ENCODE measurements around the gene ZNF512B.
A peak's percentile ranks its signal among the peaks of the same experiment; 100 is the strongest.
"Not testable (repeated sequence)": the region's sequence is repeated elsewhere in the genome, so short reads cannot be mapped to it uniquely, and the experiment has no call there.

Gene ZNF512B

GRCh38 chr20:63969838-63970713 is at the start of gene ZNF512B:
ZNF512B (minus strand) TSS chr20:63969930; CDS start chr20:63967950, 1,980 bp downstream.
- peak in 1 of 2 donors; percentile 34 for DNase-seq (ENCODE audit: low read depth in 2 of 2)

- DNase-seq (ENCODE audit: low read depth in 2 of 2) = no peak
Observed at GRCh38 chr20:64015635-64016034, 45.9 kb upstream of the ZNF512B start.

- DNase-seq (ENCODE audit: low read depth in 2 of 2) = not testable (repeated sequence)
Observed at GRCh38 chr20:64012385-64013154, 42.8 kb upstream of the ZNF512B start.

- DNase-seq (ENCODE audit: low read depth in 2 of 2) = no peak
Observed at GRCh38 chr20:64011366-64011779, 41.6 kb upstream of the ZNF512B start.

- DNase-seq (ENCODE audit: low read depth in 2 of 2) = no peak
Observed at GRCh38 chr20:64010711-64011237, 41.0 kb upstream of the ZNF512B start.

GRCh38 chr20:64009811-64010387 is 40.2 kb upstream of the ZNF512B start:
- no peak for DNase-seq (ENCODE audit: low read depth in 2 of 2)

GRCh38 chr20:64006902-64007301 is 37.2 kb upstream of the ZNF512B start:
- DNase-seq (ENCODE audit: low read depth in 2 of 2) = no peak

- no peak for DNase-seq (ENCODE audit: low read depth in 2 of 2)
Observed at GRCh38 chr20:64006490-64006889, 36.8 kb upstream of the ZNF512B start.

- no peak for DNase-seq (ENCODE audit: low read depth in 2 of 2)
Observed at GRCh38 chr20:64005394-64005793, 35.7 kb upstream of the ZNF512B start.

- DNase-seq (ENCODE audit: low read depth in 2 of 2) = no peak
Observed at GRCh38 chr20:64003960-64004725, 34.4 kb upstream of the ZNF512B start.

GRCh38 chr20:64001607-64002011 is 31.9 kb upstream of the ZNF512B start:
- no peak for DNase-seq (ENCODE audit: low read depth in 2 of 2)

- no peak for DNase-seq (ENCODE audit: low read depth in 2 of 2)
Observed at GRCh38 chr20:64000906-64001305, 31.2 kb upstream of the ZNF512B start.

- DNase-seq (ENCODE audit: low read depth in 2 of 2) = no peak
Observed at GRCh38 chr20:63982937-63983336, 13.2 kb upstream of the ZNF512B start.

GRCh38 chr20:63980806-63981728 is 11.3 kb upstream of the ZNF512B start, which contains the start of gene PRPF6:
PRPF6 (plus strand) TSS chr20:63981132; CDS start chr20:63981246, 114 bp downstream.
- DNase-seq (ENCODE audit: low read depth in 2 of 2) = peak; percentile 93 to 96

- peak in 1 of 2 donors; percentile 11 for DNase-seq (ENCODE audit: low read depth in 2 of 2)
Observed at GRCh38 chr20:63980317-63980805, 10.6 kb upstream of the ZNF512B start.

- DNase-seq (ENCODE audit: low read depth in 2 of 2) = peak; percentile 83 to 89
Observed at GRCh38 chr20:63979557-63980316, 10.0 kb upstream of the ZNF512B start, which contains the start of gene SAMD10. SAMD10 (minus strand) TSS chr20:63979642; CDS start chr20:63979467, 175 bp downstream.

- no peak for DNase-seq (ENCODE audit: low read depth in 2 of 2)
Observed at GRCh38 chr20:63979229-63979556, 9.5 kb upstream of the ZNF512B start.

- DNase-seq (ENCODE audit: low read depth in 2 of 2) = peak; percentile 60 to 76
Observed at GRCh38 chr20:63978319-63979228, 8.8 kb upstream of the ZNF512B start.

Data from stimulated activated CD8-positive, alpha-beta memory T cell treated with anti-CD3 and anti-CD28 coated beads, Interleukin-15, amount 100 ng/mL, for 48 hours (primary cell).